OCI-LY3 (cell line): ENCODE measurements around the gene RIPOR1.

Experiments used
- EZH2phosphoT487 ChIP-seq: fragments of 200-600 bp; shearing (Covaris generic); IDR thresholded peaks from 2 replicates; pipeline ENCODE4 v1.6.1; 2018; ENCODE audit warnings: antibody characterized with exemption, mixed run types, low read depth
- TF ChIP-seq, protein P1 (sequence below): fragments of 200-600, 300-600 bp; sonication (generic); IDR thresholded peaks from 2 replicates; pipeline ENCODE4 v1.5.1; 2014; ENCODE audit warnings: antibody characterized with exemption, low read length, low read depth

DNA sequence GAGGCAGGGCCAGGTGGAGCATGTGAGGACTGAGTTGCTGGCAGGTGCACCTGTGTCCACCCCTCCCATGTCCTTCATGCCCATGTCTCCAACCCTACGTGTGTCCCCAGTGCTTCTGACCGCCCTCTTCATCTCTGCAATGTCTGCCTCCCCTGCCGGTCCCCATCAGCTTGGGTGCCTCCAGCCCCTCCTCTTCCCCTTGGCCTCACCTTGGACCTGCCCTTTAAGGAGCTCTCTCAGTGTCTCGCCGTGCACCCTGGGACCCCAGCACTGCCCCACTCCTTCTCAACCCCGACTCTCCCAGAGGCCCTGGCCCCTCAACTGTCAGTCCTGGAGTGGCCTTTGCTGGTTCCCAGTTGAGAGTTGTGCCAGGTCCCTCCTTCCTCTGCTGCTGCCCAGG is 15.0 kb downstream of the RIPOR1 start:
- TF ChIP-seq, protein P1, sequence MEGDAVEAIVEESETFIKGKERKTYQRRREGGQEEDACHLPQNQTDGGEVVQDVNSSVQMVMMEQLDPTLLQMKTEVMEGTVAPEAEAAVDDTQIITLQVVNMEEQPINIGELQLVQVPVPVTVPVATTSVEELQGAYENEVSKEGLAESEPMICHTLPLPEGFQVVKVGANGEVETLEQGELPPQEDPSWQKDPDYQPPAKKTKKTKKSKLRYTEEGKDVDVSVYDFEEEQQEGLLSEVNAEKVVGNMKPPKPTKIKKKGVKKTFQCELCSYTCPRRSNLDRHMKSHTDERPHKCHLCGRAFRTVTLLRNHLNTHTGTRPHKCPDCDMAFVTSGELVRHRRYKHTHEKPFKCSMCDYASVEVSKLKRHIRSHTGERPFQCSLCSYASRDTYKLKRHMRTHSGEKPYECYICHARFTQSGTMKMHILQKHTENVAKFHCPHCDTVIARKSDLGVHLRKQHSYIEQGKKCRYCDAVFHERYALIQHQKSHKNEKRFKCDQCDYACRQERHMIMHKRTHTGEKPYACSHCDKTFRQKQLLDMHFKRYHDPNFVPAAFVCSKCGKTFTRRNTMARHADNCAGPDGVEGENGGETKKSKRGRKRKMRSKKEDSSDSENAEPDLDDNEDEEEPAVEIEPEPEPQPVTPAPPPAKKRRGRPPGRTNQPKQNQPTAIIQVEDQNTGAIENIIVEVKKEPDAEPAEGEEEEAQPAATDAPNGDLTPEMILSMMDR, result no peak
- TF ChIP-seq EZH2phosphoT487, result no peak
